GM10248 (cell line): ENCODE measurements around the gene NODAL.

Experiments used
- CTCF ChIA-PET: fragments of 300-600 bp; sonication (Branson Sonifier 250); formaldehyde crosslinking; extraction: SDS; loops from one replicate; lab custom pipeline; 2021; ENCODE audit warnings: antibody characterized with exemption; lab: Yijun Ruan, JAX
- POLR2A ChIA-PET: fragments of 350-650 bp; sonication (Branson Sonifier 250); formaldehyde crosslinking; extraction: SDS; loops from one replicate; lab custom pipeline; 2020; ENCODE audit warnings: antibody characterized with exemption; lab: Yijun Ruan, JAX
- DNase-seq: peaks from one replicate; pipeline ENCODE4 v3.0.0; 2012; ENCODE audit errors: extremely low spot score
- TF ChIP-seq, protein P1 (sequence below): IDR thresholded peaks from 2 replicates; pipeline ENCODE4 v1.5.1; 2012; ENCODE audit warnings: mild to moderate bottlenecking, low read depth; ENCODE audit errors: extremely low read depth, missing control alignments, control extremely low read depth

NODAL gene

DNA sequence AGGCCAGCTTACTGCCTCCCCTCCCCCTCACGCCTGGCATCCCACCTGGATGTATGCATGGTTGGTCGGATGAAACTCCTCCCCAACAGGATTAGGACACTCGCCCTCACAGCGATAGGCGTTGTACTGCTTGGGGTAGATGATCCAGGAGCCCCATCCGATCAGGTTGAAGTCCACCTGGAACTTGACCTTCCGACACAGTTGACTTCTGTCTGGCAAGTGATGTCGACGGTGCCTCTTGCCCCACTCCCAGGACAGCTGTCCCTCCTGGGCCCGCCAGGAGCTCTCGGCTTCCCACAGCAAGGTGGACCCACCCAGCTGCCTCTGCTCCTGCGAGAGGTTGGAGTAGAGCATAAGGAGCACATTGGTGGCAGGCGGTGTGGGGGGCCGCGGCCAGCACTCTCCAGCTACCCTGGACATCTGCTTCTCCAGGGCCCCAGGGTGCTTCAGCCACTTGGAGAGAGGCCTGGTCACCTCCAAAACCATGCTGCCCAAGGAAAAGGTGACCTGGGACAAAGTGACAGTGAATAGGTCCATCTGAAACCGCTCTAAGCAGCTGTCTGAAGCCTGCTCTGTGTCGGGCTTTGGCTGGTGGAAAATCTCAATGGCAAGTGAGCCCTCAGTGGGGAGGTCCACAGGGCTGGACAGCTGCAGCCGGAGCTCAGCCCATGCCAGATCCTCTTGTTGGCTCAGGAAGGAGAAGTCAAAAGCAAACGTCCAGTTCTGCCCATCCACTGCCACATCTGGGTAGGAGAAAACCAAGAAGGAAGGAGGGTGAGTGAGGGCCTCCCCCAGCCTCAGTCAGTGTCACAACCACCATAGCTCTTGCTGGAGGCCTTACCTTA lies 6.0 kb downstream of the NODAL start:
- ChIA-PET POLR2A (no interaction called here), CTCF (interaction anchor here (1.6 kb wide), 1 partner anchor 10 kb away, joined by 3 read pairs; no protein-coding TSS in a partner anchor)
- TF ChIP-seq, protein P1, sequence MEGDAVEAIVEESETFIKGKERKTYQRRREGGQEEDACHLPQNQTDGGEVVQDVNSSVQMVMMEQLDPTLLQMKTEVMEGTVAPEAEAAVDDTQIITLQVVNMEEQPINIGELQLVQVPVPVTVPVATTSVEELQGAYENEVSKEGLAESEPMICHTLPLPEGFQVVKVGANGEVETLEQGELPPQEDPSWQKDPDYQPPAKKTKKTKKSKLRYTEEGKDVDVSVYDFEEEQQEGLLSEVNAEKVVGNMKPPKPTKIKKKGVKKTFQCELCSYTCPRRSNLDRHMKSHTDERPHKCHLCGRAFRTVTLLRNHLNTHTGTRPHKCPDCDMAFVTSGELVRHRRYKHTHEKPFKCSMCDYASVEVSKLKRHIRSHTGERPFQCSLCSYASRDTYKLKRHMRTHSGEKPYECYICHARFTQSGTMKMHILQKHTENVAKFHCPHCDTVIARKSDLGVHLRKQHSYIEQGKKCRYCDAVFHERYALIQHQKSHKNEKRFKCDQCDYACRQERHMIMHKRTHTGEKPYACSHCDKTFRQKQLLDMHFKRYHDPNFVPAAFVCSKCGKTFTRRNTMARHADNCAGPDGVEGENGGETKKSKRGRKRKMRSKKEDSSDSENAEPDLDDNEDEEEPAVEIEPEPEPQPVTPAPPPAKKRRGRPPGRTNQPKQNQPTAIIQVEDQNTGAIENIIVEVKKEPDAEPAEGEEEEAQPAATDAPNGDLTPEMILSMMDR: no peak
- DNase-seq: no peak

DNA sequence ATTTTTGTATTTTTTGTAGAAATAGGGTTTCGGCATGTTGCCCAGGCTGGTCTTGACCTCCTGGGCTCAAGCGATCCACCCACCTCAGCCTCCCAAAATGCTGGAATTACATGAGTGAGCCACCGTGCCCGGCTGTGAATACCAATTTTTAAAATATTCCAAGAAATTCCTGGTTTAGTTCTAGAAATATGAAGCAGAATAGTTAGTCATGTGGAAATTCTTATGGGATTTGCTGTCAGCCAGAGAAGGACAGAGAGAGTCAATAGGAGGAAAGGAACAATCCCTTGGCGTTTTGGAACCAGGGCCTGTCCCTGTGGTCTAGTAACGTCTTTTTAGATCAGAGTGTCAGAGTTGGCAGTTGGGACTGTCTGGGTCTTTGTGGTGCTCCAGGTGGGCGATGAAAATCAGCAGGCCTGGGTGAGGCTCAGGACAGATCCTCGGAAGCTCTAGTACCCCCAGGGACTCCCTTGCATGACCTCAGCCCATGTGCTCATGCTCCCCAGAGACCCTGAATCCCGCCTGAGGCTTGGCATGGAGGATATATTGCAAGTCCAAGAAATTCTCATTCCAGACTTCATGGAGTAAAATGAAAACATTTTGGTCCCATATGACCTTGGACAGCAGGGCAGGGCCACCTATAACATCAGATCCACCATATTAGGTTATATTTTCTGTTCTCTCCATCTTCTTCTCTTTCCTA lies 7.8 kb downstream of the NODAL start:
- no peak for DNase-seq
- CTCF ChIA-PET: no interaction called here
- TF ChIP-seq, protein P1: no peak
- POLR2A ChIA-PET: no interaction called here

DNA sequence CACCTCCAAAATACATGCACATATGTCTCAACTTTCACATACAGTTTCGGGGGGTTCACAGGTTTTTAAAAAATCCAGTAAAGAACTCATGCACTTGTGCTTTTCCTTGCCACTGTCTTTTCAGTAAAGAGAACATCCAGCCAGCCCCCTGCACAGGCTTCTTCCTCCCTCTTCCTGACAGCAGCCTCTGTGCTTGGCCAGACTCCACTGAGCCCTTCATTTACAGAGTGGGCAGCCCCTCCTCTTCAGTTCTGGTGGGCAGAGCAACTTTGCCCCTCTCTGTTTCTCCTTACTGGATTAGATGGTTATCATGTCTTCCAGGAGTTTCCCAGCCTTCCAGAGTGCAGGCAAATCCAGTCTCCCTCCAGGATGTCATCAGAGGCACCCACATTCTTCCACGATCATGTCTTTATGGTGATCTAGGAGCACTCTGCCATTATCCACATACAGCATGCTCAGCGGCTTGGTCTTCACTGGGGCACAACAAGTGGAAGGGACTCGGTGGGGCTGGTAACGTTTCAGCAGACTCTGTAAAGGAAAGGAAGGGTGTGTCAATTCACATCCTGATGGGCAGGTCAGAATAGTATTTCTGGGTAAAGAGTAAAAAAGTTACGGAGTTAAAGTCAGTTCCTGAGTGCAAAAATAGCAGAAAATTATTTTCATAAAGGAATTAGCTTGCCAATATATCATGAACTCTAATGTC lies 8.8 kb downstream of the NODAL start:
- POLR2A ChIA-PET: no interaction called here
- TF ChIP-seq, protein P1: no peak
- CTCF ChIA-PET: interaction anchor here (1.1 to 1.3 kb wide), 2 partner anchors 29 to 69 kb away, joined by 4 to 8 read pairs; no protein-coding TSS in a partner anchor
- no peak for DNase-seq

DNA sequence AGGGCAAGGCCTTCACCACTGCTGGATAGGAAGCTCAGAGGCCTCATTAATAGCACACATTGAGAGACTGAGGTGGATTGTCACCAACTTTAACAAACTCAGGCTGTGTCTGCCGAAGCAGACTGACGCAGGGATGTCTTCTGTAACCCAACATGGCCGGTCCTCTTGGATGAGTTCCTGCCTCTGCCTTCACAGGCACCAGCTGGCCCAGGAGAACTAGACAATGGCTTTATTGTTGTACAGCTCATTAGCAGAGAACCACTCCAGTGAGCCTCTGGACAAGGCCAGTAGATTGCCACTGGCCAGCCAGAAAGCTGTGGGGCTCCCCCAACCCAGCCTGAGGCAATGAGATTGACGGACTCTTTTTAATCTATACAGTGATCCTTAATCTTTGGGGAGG lies 9.4 kb downstream of the NODAL start:
- ChIA-PET CTCF (interaction anchor here (1.1 to 1.3 kb wide), 3 partner anchors 14 to 68 kb away, joined by 4 to 8 read pairs (median 5); no protein-coding TSS in a partner anchor), POLR2A (no interaction called here)
- TF ChIP-seq, protein P1: no peak
- no peak for DNase-seq

DNA sequence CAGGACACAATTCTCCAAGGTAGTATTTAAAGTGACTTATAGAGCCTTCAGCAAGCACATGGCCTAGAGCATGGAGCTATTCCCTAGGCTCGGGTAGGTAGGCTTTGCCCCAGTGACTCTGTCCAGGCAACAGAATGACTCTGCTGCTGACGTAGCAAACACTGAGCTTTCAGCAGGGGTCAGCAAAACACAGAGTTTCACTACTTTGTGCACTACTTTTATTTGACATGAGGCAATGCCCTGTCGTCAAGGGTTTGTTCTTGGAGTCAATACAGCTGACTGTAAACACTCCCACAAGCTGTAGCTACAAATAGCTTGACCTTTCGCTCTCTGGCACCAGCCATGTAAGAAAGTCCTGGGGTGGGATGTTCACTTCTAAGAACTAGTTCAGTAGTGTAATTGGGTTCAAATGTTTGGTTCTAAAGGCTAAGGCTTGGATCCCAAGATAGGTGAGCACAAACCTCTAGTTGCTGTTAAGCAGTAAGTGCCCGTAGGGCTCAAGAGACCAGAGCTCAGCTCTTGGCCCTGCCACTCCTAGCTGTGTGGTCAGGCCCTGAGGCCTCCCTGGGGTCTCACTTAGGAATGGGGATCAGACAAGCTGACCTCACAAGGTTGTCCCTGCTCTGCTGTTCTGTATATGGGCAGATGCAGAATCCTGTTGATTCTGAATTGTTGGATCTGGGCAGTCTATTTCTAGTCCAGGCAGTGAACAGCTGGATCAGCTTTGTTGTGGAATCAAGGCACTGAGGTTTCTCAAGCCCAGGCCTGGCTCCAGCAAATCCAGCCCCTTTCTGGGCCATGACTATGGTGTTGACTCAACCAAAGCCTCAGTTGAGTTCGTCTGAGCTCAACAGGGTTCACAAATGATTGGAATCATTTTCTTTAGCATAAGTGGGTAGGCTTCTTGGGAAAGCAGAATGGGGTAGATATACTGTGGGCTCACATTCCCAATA lies 10.7 kb downstream of the NODAL start:
- TF ChIP-seq, protein P1: no peak
- POLR2A ChIA-PET: no interaction called here
- CTCF ChIA-PET: interaction anchor here (1.1 to 1.3 kb wide), 4 partner anchors 13 to 158 kb away, joined by 3 to 5 read pairs (median 3); no protein-coding TSS in a partner anchor
- no peak for DNase-seq
